Right renal pelvis (tissue), 4 donors: Measurements from ENCODE around the gene FAM53A. TPM values are rescaled to one million over a fixed set of nuclear protein-coding genes. Genes with fewer than 3 reads are reported as not detected.
A peak's percentile ranks its signal among the peaks of the same experiment; 100 is the strongest.
"Not testable (repeated sequence)": the region's sequence is repeated elsewhere in the genome, so short reads cannot be mapped to it uniquely, and the experiment has no call there.

Experiments
- DNase-seq, 4 donors: peaks; one replicate each; pipeline ENCODE4 v3.0.0-alpha.2; 2013; ENCODE audit warnings: low read depth in 4 of 4, low spot score in 3 of 4, missing footprints in 1 of 4
- polyA plus RNA-seq, 4 donors: library from polyadenylated mRNA; unstranded; fragments of 120-200 nt; gene quantifications; one replicate each; pipeline ENCODE4 v1.2.1, GENCODE V29; 2013; ENCODE audit not compliant: insufficient read length in 4 of 4

The FAM53A gene
- polyA plus RNA-seq, 4 donors = 1.6 to 3.6 (median 2.0) TPM

DNA sequence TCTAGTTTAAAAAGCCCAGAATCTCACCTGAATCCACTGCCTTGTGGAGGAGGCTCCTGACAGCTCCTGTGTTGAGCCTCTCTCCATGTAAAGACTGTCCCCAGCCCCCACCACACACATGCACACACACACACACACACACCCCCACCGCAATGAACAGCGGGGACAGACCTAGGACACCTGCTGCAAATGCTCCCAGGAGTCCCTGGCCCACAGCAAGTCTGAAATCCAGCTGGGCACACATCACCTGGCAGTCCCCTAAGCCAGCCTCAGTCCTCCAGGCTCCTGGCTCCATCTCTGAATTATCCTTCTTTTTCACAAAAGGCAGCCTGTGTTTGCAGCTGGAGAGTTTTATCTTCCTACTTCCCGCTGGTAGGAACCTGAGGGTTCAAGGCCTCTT is 6.6 kb upstream of the FAM53A start:
- DNase-seq = no peak

GRCh38 chr4:1686440-1687036 is 2.4 kb upstream of the FAM53A start:
- DNase-seq = no peak

GRCh38 chr4:1685235-1686150 is 1.4 kb upstream of the FAM53A start:
- peak in 2 of 4 donors; percentile 43 to 44 for DNase-seq

GRCh38 chr4:1684506-1685234 is 557 bp upstream of the FAM53A start:
- DNase-seq = peak in 1 of 4 donors; percentile 70

DNA sequence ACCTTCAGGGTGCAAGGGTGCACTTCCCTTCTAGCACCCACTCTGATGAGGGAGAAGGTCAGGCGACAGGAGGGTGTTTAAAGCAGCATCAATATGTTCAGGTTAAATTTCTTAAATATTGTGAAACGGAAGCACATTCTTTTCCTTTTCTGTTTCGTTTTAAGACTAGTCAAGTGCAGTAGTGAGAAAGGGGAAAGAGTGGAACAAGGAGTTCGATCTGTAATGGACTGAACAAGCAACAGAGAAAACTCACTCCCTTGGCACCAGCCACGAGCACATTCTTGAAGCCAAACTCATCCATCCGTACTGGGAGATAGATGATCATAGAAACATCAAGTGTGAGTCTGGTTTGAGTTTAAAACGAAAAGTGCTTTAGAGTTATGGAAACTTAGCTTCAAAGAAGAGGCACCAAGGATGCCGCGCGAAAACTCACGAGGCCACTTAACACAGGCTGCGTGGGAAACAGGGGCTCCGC is 815 bp downstream of the FAM53A start:
- DNase-seq = no peak

DNA sequence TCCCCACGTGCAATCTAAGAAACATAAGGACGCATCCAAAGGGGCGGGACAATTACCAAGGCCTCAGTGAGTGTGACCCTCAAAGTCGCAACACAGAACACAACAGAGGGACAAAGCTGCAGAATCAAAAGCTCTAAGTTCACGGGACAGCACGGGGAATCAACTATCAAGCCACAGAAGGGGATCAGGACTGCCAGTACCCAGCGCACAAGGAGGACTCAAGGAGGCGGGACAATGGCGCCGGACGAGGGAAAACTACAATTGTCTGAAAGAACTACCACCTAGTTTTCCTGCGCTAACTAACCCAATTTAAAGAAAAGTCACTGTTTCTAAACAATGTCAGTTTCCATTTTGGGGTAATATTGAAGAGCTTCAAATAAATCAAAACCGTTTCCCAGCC is 1.3 kb downstream of the FAM53A start:
- DNase-seq = no peak

GRCh38 chr4:1678244-1678643 is 5.9 kb downstream of the FAM53A start:
- DNase-seq = no peak

DNA sequence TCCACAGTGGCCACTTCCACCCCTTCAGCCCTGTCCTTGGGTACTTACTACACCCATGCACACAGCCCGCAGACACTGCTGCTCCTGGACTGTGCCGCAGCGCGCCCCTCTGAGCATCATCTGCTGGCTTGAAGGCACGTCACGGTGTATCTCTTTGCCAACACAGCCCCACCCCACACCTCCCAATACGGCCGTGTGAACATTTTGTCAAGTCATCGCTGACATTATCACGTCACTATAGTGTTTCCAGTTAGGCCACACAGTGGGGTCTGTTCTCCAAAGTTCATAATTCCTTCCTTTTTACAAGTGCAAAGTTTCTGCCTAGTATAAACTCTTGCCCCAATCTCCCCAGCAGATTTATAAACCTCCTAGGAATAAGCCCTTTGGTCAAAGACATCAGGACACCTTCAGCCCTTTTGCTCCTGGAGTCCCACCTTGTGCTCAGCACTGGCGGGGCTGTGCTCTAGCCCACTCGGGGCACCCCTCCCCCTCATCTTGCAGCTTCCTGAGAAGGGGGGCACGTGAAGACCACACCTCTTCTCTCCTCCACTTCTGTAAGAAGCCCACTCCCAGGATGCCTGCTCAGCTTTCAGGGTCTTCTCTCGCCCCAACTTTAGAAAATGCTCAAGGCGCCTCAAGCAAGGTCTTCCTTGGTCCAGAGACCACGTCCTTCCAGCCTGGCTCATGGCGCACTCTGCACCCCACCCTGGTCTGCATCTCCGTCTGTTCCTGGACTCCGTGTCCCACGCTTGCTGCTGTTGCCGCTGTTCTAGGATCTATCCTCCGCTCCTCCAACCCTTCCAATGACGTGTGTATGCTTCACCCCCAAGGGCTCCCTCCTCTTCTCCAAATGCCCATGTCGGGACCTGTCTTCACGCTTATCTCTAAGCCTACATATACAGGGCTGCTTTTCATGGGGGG is 7.2 kb downstream of the FAM53A start:
- no peak for DNase-seq

DNA sequence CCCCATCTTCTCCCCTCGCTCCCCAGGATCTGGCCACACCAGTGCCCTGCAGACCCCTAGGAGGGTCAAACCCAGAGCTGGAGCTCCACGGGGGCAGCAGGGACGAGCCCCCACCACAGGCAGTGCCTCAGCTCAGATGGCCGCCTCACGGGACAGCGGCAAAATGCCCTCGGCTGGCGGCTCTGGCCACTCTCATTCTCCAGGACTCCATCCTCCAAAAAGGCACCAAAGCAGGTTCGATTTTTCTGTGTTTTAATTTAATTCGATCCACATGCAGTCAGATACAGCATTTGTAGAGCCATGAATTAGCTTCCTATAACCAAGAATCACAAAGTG is 8.3 kb downstream of the FAM53A start:
- DNase-seq = no peak

DNA sequence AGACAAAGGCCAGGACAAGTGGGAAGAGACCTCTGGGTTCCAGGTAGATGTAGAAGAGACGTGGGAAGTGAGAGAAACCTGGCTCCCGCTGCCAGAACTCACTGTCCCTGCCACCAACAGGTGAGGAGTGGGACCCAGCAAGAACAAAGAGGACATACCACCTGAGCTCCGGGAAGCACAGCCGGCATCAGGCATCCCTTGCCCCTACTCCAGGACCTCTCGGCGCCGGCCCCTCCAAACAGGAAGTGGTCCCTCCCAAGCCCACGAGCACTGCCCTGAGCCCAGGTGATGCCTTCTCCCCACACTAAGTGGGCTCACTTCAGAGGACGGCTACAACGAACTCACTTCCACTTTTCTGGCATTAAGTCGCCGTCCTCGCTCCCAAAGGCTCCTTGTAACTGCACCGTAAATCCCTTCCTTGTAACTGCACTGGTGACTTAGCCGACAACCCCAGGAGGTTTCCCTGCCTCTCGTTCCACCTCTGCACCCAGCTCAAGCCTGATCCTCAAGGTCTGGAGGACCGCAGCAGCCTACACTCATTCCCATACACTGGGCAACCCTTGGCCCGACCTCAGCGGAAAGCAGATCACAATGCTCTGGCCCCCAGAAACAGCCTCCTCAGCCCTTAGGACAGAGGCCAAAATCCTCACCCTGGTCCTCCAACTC is 8.8 kb downstream of the FAM53A start:
- no peak for DNase-seq

DNA sequence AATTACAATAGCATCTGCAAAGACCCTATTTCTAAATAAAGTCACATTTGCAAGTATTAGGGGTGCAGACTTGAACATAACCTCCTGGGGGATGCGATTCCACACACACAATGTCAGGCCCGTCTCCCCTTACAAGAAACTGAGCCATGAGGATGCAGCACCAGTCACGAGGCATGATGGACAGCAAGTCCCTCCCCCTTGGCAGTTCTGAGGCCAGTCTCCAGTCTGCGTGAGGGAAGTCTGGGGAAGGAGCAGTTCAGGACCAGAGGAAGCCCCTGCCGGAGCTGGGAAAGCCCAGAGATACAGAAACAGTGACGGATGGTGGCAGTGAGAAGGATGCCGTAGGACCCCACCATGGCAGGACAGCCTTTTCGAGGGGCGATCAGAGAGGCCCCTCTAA is 9.4 kb downstream of the FAM53A start:
- no peak for DNase-seq

DNA sequence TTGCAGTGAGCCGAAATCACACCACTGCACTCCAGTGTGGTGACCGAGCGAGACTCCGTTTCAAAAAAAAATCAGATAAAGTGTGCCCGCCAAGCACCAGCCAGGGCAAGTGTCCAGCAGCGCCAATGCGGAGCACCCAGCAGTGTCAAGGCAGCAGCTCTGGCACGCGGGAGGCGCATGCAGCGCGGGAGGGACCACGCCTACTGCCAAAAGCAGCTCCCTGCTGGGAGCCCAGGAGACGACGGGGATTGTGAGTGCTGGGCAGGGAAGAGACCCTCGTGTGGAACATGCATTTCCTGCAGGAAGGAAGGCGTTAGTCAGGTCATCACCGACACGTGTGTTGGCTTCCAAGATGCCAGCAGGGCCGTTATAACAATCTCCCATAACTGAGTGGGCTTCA is 10.4 kb downstream of the FAM53A start:
- no peak for DNase-seq

DNA sequence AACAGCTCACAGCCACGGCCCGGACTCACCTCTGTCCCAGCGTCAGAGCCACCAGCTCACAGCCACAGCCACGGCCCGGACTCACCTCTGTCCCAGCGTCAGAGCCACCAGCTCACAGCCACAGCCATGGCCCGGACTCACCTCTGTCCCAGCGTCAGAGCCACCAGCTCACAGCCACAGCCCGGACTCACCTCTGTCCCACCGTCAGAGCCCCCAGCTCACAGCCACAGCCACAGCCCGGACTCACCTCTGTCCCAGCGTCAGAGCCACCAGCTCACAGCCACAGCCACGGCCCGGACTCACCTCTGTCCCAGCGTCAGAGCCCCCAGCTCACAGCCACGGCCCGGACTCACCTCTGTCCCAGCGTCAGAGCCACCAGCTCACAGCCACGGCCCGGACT is 13.1 kb downstream of the FAM53A start:
- DNase-seq = not testable (repeated sequence)

DNA sequence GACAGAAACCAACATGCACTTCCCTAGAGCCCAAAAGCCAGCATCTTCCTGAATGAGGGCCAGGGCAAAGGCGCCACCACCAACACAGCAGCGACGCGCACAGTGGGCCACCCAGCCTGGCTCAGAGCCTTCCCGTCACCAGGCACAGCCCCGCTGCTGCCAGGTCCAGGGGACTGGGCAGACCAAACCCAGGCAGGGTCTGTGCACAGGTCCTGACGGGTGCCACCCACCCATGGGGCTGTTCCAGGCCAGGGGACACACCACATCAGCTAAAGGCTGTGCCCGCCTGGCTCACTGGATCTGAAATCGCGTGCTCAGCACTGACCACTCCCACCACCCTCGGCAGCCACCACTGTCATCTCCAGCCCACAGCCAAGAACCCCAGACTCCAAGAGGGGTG is 13.8 kb downstream of the FAM53A start:
- no peak for DNase-seq

DNA sequence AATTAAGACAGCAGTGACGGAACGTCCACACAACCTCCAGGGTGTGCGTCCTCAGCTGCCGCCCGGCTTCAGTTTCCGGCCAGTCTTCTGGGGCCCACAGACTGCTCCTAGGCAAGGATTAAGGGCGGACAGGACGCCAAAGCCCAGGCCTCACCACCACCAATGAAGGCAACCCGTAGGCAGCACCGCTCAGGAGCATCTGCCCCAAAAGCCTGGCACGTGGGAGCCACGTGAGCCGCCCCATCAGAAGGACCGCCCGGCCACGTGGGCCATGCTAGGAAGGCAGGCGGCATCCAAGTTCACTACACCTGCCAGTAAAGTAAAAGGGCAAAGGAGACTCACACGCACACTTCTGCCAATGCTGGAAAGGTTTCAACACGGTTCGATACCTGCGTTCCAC is 14.3 kb downstream of the FAM53A start:
- DNase-seq = no peak

- DNase-seq = no peak
Measured at GRCh38 chr4:1669270-1669669, 14.8 kb downstream of the FAM53A start.

- DNase-seq = no peak
Measured at GRCh38 chr4:1668488-1668840, 15.6 kb downstream of the FAM53A start.

- no peak for DNase-seq
Measured at GRCh38 chr4:1667273-1667672, 16.8 kb downstream of the FAM53A start.

GRCh38 chr4:1666391-1666790 is 17.7 kb downstream of the FAM53A start:
- DNase-seq = no peak

GRCh38 chr4:1664141-1664540 is 20.0 kb downstream of the FAM53A start:
- no peak for DNase-seq
